Measurements from ENCODE around the gene ICAM3.

DNA sequence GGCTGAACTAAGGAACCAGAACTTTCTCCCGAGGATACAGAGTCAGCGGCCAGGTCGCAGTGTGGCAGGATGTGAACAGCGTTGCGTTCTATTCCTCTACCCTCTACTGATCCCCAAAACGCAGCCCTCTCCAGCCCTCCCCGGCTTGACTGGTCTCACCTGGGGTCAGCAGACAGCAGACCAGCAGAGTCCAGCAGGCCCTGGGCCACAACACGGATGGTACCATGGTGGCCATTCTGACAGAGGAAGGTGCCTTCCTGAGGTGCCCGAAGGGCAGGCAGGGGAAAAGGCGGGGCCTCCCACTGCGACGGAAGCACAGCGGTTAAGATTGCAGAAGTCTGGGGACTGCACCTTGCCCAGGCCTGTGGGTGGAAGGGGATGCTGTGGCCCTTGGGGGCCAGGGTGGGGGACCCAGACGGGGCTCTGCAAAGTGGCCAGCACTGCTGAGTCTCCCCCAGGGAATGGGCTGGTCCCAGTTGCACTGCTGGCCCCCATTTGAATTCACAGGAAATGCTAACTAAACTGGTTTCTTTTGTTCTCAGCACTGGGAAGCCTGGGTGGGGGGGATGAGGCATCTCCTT, at the start of gene ICAM3:
- TF ChIP-seq, protein P1, sequence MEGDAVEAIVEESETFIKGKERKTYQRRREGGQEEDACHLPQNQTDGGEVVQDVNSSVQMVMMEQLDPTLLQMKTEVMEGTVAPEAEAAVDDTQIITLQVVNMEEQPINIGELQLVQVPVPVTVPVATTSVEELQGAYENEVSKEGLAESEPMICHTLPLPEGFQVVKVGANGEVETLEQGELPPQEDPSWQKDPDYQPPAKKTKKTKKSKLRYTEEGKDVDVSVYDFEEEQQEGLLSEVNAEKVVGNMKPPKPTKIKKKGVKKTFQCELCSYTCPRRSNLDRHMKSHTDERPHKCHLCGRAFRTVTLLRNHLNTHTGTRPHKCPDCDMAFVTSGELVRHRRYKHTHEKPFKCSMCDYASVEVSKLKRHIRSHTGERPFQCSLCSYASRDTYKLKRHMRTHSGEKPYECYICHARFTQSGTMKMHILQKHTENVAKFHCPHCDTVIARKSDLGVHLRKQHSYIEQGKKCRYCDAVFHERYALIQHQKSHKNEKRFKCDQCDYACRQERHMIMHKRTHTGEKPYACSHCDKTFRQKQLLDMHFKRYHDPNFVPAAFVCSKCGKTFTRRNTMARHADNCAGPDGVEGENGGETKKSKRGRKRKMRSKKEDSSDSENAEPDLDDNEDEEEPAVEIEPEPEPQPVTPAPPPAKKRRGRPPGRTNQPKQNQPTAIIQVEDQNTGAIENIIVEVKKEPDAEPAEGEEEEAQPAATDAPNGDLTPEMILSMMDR (IDR thresholded peaks at IDR 0.05): no peak
- no peak for TF ChIP-seq POLR2A (IDR thresholded peaks at IDR 0.05)
